ENCODE measurements around the gene NAA15.

DNA sequence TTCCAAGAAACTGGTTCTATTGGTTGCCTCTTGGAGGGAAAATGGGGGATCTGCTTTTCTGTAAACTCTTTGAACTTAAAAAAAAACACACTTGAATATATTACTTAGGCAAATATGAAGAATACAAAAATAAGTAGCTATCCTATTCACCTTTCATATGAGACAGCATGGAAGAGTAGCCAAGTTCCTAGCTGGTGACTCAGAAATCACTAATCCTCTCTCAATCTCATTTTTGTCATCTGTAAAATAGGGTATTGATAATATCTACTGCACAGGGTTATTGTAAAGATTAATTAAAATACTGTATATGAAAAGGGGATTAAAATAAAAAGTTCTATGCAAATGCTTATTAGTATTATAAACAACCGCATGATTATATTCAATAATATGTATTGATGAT is 34.0 kb upstream of the NAA15 start:
- TF ChIP-seq, protein P1, sequence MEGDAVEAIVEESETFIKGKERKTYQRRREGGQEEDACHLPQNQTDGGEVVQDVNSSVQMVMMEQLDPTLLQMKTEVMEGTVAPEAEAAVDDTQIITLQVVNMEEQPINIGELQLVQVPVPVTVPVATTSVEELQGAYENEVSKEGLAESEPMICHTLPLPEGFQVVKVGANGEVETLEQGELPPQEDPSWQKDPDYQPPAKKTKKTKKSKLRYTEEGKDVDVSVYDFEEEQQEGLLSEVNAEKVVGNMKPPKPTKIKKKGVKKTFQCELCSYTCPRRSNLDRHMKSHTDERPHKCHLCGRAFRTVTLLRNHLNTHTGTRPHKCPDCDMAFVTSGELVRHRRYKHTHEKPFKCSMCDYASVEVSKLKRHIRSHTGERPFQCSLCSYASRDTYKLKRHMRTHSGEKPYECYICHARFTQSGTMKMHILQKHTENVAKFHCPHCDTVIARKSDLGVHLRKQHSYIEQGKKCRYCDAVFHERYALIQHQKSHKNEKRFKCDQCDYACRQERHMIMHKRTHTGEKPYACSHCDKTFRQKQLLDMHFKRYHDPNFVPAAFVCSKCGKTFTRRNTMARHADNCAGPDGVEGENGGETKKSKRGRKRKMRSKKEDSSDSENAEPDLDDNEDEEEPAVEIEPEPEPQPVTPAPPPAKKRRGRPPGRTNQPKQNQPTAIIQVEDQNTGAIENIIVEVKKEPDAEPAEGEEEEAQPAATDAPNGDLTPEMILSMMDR (IDR thresholded peaks at IDR 0.05), result no peak
- no peak for TF ChIP-seq POLR2A (IDR thresholded peaks at IDR 0.05)
